ENCODE measurements around the gene NADK2. TPM values are rescaled to one million over a fixed set of nuclear protein-coding genes. Genes with fewer than 3 reads are reported as not detected.

The NADK2 gene
- total RNA-seq, 2 donors from 2014 or later = 13.1 to 19.6 TPM

Other genes with a start within 250 kb of the NADK2 start
- not detected for gene UGT3A2, start 175.0 kb downstream of the NADK2 start, total RNA-seq
- gene LMBRD2, start 90.0 kb downstream of the NADK2 start, total RNA-seq = 10 to 100 TPM; 12.7 to 18.7 TPM
- gene SKP2, start 89.8 kb downstream of the NADK2 start, total RNA-seq = 10 to 100 TPM; 28.6 to 75.9 TPM
- not detected for gene RANBP3L, start 60.0 kb upstream of the NADK2 start, total RNA-seq

Measured in natural killer cell treated with Interleukin-12 subunit alpha and Interleukin-12 subunit beta and Interleukin-15 and Interleukin-18, amount 100 ng/mL, for 72 hours (primary cell).